ENCODE results near the gene SLX4IP. TPM values are rescaled to one million over a fixed set of nuclear protein-coding genes. Genes with fewer than 3 reads are reported as not detected.

SLX4IP gene
- total RNA-seq, 1 experiment from 2014 or later, result 11.1 TPM

DNA sequence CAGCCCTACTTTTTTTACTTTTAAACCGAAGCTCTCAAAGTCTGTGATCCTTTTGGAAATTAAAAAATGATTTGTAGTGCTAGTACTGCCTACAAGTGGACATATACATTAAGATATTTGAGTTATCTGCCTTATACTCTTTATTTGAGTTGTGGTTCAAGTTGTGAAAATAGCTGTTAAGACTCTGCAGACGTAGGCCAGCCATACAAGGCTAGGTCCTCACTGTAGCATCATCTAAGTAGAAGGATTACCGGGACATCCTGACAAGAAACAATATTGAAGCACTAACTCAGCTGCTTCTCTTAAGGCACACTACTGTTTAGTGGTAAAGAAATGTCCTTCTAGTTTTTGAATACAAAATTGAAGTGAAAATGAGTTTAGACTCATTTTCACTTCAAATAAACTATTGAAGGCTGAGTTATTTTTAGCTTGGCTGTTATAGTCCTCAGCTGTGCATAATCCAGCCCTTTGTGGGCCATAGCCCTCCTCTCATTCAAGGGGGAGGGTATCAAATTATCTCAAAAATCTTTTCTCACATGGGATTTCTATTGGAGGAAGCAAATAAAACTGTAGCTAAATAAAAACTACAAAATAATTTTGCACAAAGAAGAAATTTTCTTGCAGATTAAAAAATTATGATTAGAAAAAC, 170.6 kb downstream of the SLX4IP start:
- no peak overlapping the region for H3K27ac ChIP-seq (ENCODE audit: low read depth, low read length)
- no peaks in the 10 kb centered on the region for H4K20me1 ChIP-seq (ENCODE audit: insufficient read depth)
- no peaks in the 10 kb centered on the region for H3K79me2 ChIP-seq (ENCODE audit: insufficient read depth, low read length)
- peaks cover 19 to 29% of the 10 kb centered on the region in 2 experiments for H3K4me1 ChIP-seq (ENCODE audit: control insufficient read depth in 1 of 2, insufficient read depth in 2 of 2, low read length in 2 of 2)
- no peak overlapping the region for H2AFZ ChIP-seq (ENCODE audit: low read depth, low read length, poor library complexity, severe bottlenecking)
- CTCF ChIA-PET, result no interaction called here
- TF ChIP-seq, protein P1, sequence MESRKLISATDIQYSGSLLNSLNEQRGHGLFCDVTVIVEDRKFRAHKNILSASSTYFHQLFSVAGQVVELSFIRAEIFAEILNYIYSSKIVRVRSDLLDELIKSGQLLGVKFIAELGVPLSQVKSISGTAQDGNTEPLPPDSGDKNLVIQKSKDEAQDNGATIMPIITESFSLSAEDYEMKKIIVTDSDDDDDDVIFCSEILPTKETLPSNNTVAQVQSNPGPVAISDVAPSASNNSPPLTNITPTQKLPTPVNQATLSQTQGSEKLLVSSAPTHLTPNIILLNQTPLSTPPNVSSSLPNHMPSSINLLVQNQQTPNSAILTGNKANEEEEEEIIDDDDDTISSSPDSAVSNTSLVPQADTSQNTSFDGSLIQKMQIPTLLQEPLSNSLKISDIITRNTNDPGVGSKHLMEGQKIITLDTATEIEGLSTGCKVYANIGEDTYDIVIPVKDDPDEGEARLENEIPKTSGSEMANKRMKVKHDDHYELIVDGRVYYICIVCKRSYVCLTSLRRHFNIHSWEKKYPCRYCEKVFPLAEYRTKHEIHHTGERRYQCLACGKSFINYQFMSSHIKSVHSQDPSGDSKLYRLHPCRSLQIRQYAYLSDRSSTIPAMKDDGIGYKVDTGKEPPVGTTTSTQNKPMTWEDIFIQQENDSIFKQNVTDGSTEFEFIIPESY (IDR thresholded peaks at IDR 0.05; ENCODE audit: extremely low read depth, insufficient replicate concordance, low read length), result no peak
- TF ChIP-seq YY1 (IDR thresholded peaks at IDR 0.05; ENCODE audit: extremely low read depth, insufficient replicate concordance, low read depth, low read length) (no peak), SRF (IDR thresholded peaks at IDR 0.05; ENCODE audit: low read depth) (no peak), CBX3 (IDR thresholded peaks at IDR 0.05; ENCODE audit: low read depth) (no peak), FOSL1 (IDR thresholded peaks at IDR 0.05; ENCODE audit: low read depth) (no peak)
- no peaks in the 10 kb centered on the region; a peak in 1 of 4 replicates for H3K36me3 ChIP-seq (ENCODE audit: control insufficient read depth in 1 of 2, insufficient read depth in 2 of 2, low read length in 2 of 2)
- H3K9me2 ChIP-seq (ENCODE audit: insufficient read depth), result no peaks in the 10 kb centered on the region
- POLR2A ChIA-PET, result interaction anchor here (1.0 kb wide), 1 partner anchor 8 kb away, joined by 3 read pairs; no protein-coding TSS in a partner anchor
- H3K4me2 ChIP-seq (ENCODE audit: low read length), result no peak overlapping the region
- RAD21 ChIA-PET (ENCODE audit: low non-redundant PET in 1 of 2, low total read pairs in 2 of 2, uncharacterized antibody in 2 of 2, unreplicated experiment in 2 of 2), result no interaction called here
- H3K9me3 ChIP-seq (ENCODE audit: control insufficient read depth in 1 of 2, insufficient read depth in 1 of 2, low read depth in 1 of 2, low read length in 2 of 2), result no peaks in the 10 kb centered on the region
- no TSS peak for BruUV-seq (replicated peaks)
- ATAC-seq, result no peak
- no peak for DNase-seq (ENCODE audit: low read depth, low spot score)
- no peaks in the 10 kb centered on the region for H3K27me3 ChIP-seq (ENCODE audit: insufficient read depth, low read length)
- H3K4me3 ChIP-seq (replicated peaks in 1 of 2; ENCODE audit: low read depth in 1 of 2, low read length in 2 of 2), result no peak overlapping the region
- H3K9ac ChIP-seq (ENCODE audit: low read length), result no peak overlapping the region
- intact Hi-C loops (cut with micrococcal nuclease), result no loop called here

DNA sequence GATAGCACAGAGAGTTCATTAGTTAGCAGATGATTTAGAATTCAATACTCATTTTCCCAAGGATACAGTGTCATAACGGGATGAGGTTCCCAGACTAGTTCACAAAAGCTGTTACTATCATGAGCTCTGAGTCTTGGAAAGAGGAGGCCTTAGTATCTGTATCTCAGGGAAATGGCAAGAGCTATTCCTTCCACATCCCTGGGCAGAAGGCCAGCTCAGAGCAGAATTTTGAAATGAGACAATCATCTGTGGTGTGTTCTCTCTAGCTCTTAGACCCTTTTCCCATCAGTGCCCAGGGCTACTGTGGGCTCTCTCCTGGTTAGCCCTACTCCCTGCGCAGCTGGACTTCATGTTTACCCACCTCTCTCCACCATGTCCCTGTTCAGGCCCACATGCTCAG, 174.2 kb downstream of the SLX4IP start:
- no peaks in the 10 kb centered on the region for H3K9me2 ChIP-seq (ENCODE audit: insufficient read depth)
- CTCF ChIA-PET, result no interaction called here
- intact Hi-C loops (cut with micrococcal nuclease), result no loop called here
- H3K9me3 ChIP-seq (ENCODE audit: control insufficient read depth in 1 of 2, insufficient read depth in 1 of 2, low read depth in 1 of 2, low read length in 2 of 2), result no peaks in the 10 kb centered on the region
- RAD21 ChIA-PET (ENCODE audit: low non-redundant PET in 1 of 2, low total read pairs in 2 of 2, uncharacterized antibody in 2 of 2, unreplicated experiment in 2 of 2), result no interaction called here
- H3K27ac ChIP-seq (ENCODE audit: low read depth, low read length), result no peak overlapping the region
- no peak overlapping the region for H3K4me2 ChIP-seq (ENCODE audit: low read length)
- H3K79me2 ChIP-seq (ENCODE audit: insufficient read depth, low read length), result no peaks in the 10 kb centered on the region
- no peak overlapping the region for H2AFZ ChIP-seq (ENCODE audit: low read depth, low read length, poor library complexity, severe bottlenecking)
- POLR2A ChIA-PET, result no interaction called here
- H4K20me1 ChIP-seq (ENCODE audit: insufficient read depth), result no peaks in the 10 kb centered on the region
- DNase-seq (ENCODE audit: low read depth, low spot score) (no peak), ATAC-seq (no peak)
- no peak overlapping the region for H3K4me3 ChIP-seq (replicated peaks in 1 of 2; ENCODE audit: low read depth in 1 of 2, low read length in 2 of 2)
- H3K9ac ChIP-seq (ENCODE audit: low read length), result no peak overlapping the region
- H3K27me3 ChIP-seq (ENCODE audit: insufficient read depth, low read length), result no peaks in the 10 kb centered on the region
- peaks cover 9 to 11% of the 10 kb centered on the region in 2 experiments for H3K4me1 ChIP-seq (ENCODE audit: control insufficient read depth in 1 of 2, insufficient read depth in 2 of 2, low read length in 2 of 2)
- BruUV-seq (replicated peaks), result no TSS peak
- no peaks in the 10 kb centered on the region for H3K36me3 ChIP-seq (ENCODE audit: control insufficient read depth in 1 of 2, insufficient read depth in 2 of 2, low read length in 2 of 2)
- no peak for TF ChIP-seq ELF1 (IDR thresholded peaks at IDR 0.05; ENCODE audit: borderline replicate concordance, low read depth)
- TF ChIP-seq, protein P2, sequence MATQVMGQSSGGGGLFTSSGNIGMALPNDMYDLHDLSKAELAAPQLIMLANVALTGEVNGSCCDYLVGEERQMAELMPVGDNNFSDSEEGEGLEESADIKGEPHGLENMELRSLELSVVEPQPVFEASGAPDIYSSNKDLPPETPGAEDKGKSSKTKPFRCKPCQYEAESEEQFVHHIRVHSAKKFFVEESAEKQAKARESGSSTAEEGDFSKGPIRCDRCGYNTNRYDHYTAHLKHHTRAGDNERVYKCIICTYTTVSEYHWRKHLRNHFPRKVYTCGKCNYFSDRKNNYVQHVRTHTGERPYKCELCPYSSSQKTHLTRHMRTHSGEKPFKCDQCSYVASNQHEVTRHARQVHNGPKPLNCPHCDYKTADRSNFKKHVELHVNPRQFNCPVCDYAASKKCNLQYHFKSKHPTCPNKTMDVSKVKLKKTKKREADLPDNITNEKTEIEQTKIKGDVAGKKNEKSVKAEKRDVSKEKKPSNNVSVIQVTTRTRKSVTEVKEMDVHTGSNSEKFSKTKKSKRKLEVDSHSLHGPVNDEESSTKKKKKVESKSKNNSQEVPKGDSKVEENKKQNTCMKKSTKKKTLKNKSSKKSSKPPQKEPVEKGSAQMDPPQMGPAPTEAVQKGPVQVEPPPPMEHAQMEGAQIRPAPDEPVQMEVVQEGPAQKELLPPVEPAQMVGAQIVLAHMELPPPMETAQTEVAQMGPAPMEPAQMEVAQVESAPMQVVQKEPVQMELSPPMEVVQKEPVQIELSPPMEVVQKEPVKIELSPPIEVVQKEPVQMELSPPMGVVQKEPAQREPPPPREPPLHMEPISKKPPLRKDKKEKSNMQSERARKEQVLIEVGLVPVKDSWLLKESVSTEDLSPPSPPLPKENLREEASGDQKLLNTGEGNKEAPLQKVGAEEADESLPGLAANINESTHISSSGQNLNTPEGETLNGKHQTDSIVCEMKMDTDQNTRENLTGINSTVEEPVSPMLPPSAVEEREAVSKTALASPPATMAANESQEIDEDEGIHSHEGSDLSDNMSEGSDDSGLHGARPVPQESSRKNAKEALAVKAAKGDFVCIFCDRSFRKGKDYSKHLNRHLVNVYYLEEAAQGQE (IDR thresholded peaks at IDR 0.05; ENCODE audit: low read depth), result no peak
- TF ChIP-seq, protein P3, sequence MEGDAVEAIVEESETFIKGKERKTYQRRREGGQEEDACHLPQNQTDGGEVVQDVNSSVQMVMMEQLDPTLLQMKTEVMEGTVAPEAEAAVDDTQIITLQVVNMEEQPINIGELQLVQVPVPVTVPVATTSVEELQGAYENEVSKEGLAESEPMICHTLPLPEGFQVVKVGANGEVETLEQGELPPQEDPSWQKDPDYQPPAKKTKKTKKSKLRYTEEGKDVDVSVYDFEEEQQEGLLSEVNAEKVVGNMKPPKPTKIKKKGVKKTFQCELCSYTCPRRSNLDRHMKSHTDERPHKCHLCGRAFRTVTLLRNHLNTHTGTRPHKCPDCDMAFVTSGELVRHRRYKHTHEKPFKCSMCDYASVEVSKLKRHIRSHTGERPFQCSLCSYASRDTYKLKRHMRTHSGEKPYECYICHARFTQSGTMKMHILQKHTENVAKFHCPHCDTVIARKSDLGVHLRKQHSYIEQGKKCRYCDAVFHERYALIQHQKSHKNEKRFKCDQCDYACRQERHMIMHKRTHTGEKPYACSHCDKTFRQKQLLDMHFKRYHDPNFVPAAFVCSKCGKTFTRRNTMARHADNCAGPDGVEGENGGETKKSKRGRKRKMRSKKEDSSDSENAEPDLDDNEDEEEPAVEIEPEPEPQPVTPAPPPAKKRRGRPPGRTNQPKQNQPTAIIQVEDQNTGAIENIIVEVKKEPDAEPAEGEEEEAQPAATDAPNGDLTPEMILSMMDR (IDR thresholded peaks at IDR 0.05 in 2 of 3, conservative IDR thresholded peaks at IDR 0.05 in 1 of 3; ENCODE audit: borderline replicate concordance in 1 of 3, insufficient read depth in 1 of 3, low read depth in 2 of 3, low read length in 2 of 3), result no peak

Measured in HCT116 (cell line).